Stimulated activated CD8-positive, alpha-beta memory T cell treated with anti-CD3 and anti-CD28 coated beads, Interleukin-7, amount 100 ng/mL, for 1 hour (primary cell): ENCODE results near the gene PFN2.

ENCODE experiments used
- DNase-seq, 2 donors: peaks; one replicate each; pipeline ENCODE4 v3.0.0-alpha.2; 2020; ENCODE audit warnings: low read depth in 2 of 2

The PFN2 gene

GRCh38 chr3:149919509-149919908 is 51.2 kb downstream of the PFN2 start:
- DNase-seq: no peak

DNA sequence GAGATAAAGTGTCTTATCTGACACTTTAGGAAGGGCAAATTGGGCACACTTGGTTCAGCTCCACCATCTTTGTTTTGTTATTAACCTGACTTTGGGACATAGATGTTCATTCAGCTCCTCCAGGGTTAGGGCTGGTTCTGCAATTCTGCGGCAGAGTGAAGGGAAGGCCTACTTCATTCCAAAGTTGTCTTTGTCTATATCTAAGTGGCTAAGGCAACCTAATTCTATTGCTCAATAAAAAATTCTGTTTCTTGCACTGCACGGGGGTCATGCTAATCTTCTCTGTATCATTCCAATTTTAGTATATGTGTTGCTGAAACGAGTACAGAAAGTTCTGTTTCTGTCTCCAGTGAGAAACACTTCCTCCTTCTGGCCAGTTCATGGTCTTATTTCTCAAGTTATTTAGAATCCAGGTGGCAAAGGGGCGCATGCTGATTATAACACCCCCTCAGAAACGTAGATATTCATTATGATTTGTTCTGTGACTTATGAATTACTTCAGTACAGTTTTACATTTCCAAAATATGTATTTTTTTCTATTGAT is 53.5 kb downstream of the PFN2 start:
- DNase-seq: no peak
